ENCODE measurements around the gene ADAMTS2.

ADAMTS2 gene

DNA sequence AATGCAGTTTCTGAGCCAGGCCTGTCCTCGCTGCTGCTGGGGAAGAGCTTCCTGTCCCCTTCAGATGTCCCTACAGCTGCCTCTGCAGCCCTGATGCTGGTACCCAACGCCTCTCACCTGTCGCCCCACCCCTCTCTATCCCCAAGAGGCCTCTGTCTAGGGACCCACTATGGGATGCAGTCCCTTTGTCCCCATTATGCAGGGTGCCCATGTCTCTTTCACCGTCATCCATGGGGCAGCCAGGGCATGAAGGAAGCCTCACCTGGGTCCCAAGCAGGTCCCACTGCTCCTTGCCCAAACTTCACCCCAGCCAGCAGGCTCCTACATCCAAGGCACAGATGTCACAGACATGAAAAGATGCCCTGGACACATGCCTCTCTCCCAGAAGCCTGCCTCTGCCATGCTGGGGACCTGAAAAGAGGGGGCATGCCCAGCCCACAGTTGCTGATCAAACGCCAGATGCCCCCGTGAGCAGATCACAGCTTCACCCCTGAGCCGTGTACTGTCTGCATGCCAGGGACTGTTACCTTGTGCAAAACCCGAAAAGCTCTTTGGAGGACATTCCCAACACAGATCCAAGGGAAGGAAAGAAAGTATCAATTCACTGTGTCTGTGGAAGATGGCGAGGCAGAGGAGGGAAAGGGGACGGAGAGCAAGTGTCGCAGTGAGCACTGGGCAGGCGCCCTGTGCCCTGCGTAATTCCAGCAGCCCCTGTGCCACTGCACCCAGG is 81.0 kb downstream of the ADAMTS2 start:
- Mint-ChIP-seq H3K9me3 (no peaks in the 10 kb centered on the region), H3K27ac (no peak overlapping the region), H3K4me1 (ENCODE audit: low read depth) (no peaks in the 10 kb centered on the region), H3K27me3 (ENCODE audit: low read depth) (no peaks in the 10 kb centered on the region), H3K36me3 (ENCODE audit: low read depth) (no peaks in the 10 kb centered on the region), H3K4me3 (no peak overlapping the region)

DNA sequence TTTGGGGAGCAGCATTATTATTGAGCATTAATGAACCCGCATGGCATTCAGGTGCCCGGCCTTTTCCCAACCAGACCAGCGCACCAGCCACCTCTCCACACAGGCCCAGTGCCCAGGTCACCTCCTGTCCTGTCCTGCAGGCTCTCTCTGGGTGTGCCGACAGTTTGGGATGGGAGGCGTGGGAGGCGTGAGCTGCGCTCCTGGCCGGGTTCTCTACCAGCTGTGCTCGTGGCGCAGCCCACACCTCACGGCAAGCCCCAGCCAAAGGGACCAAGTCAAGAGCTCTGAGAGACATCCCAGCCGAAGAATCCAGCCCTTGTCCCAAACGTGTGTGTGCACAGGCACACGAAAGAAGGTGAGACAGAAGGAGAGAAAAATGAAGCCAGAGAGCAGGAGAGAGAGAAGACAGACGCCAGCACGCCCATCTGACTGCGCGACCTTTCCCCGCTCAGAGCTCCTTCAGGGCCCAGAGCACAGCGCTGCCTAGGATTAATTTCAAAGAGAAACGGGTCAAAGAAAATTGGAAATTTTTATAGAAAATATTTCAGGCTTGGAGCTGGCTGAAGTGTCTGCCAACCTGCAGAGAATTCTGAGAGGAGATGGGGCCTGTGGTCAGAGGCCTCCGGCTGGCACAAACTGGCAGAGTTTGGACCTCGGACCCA is 81.7 kb downstream of the ADAMTS2 start:
- H3K36me3 Mint-ChIP-seq (ENCODE audit: low read depth): no peaks in the 10 kb centered on the region
- no peak overlapping the region for H3K4me3 Mint-ChIP-seq
- H3K4me1 Mint-ChIP-seq (ENCODE audit: low read depth): no peaks in the 10 kb centered on the region
- no peaks in the 10 kb centered on the region for H3K9me3 Mint-ChIP-seq
- no peaks in the 10 kb centered on the region for H3K27me3 Mint-ChIP-seq (ENCODE audit: low read depth)
- H3K27ac Mint-ChIP-seq: no peak overlapping the region

DNA sequence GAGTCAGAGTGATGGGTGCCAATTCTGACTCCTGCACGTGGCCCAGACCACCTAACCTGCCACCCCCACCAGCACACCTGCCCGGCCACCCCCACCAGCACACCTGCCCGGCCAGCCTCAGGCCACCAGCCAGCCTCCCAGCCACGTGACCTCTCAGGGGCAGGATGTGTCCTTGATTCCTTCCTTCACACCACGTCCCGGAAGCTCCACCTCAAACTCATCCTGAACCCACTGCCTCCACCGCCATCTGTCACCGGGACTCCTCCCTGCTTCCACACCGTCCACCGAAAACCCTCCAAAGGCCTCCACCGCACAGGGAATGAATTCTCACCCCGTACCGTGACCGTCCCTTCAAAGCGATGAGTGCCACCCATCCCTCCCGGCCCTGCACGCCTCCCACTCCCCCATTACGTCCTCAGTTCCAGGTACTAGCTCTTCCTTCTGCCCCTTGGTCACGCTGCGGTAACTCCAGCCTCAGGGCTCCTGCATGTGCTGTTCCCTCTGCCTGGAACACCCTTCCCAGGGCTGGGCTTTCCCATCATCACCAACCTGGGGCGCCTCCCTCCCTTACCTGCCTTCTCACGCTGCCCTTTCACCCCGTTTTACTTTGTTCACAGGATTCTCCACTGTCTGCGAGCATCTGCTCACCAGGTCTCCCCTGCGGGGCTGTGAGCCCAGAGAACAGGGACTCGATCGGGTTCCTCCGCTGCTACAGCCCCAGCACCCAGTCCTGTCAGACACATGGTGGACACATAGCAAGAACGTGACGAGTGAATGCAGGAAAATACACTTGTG is 82.9 kb downstream of the ADAMTS2 start:
- H3K27ac Mint-ChIP-seq: no peak overlapping the region
- no peaks in the 10 kb centered on the region for H3K4me1 Mint-ChIP-seq (ENCODE audit: low read depth)
- H3K9me3 Mint-ChIP-seq: no peaks in the 10 kb centered on the region
- no peaks in the 10 kb centered on the region for H3K27me3 Mint-ChIP-seq (ENCODE audit: low read depth)
- H3K4me3 Mint-ChIP-seq: no peak overlapping the region
- H3K36me3 Mint-ChIP-seq (ENCODE audit: low read depth): no peaks in the 10 kb centered on the region

DNA sequence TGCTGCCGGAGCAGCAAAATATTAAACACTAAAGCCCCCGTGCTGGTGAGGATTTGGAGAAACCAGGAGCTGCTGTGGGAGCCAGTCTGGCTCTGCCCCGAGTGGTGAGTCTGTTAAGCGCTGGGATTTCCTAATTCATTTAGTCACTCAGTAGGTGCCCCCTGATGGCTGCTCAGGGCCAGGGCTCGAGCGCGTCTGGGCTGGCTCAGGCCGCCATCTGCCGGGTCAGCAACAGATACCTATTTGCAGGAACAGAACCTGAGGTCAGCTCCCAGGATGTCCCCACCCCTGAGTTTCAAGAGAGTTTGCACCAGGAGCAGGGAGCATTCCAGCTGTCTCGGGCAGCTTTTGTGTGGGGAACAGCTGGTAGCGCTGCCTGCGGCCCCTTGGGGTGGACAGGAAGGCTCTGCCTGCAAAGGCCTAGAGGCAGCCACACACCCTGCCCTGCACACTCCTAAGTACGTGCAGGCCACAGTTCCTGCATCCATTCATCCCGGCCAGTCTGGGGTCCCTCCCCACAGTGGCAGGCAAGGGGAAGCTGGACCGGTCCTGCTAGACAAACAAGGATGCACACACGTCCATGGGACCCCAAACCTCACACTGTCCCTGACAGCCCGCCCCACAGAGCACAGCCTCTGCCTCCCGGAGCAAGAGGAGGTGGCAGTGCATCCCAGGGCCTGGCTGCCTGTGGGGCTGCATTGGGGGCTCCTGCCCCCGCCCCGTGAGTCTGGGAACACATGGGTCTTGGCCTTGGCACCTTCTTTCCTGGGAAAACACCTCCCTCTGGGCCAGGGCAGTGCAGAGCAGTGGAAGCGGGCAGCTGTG is 83.7 kb downstream of the ADAMTS2 start:
- Mint-ChIP-seq H3K4me3 (no peak overlapping the region), H3K36me3 (ENCODE audit: low read depth) (no peaks in the 10 kb centered on the region), H3K27me3 (ENCODE audit: low read depth) (no peaks in the 10 kb centered on the region), H3K9me3 (no peaks in the 10 kb centered on the region), H3K27ac (no peak overlapping the region), H3K4me1 (ENCODE audit: low read depth) (no peaks in the 10 kb centered on the region)

DNA sequence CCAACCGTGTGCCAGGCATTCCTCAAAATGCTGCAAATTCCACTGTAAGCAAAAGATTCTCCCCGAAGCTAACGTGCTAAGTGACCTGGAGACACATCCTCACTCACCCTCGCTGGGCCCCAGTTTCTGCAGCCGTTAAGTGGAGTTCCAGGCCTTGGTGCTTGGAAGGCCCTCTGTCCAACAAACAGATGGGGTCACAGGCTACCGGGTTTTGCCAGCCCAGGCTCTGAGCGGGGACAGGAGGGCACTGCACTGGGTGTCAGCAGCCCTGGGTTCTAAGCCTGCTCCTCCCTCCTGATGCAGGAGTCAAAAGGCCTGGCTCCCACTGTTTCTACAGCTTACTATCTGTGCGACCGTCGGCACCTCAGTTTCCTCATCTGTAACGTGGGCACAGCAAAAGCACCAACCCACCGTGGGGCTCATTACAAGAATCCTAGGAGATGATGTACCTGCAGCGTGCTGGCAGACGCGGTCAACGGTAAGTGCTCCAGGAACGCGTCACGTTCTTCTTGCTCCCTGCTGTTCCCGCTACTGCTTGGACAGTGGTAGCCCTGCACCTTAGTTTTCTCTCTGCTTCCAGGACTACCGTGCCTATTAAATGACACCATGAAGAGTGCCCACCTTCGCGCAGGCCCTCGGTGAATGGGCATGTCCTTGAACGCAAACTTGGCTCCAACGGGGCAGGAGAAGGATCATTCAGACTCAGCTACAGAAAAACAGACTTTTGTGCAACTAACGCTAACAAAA is 84.8 kb downstream of the ADAMTS2 start:
- no peaks in the 10 kb centered on the region for H3K9me3 Mint-ChIP-seq
- H3K4me3 Mint-ChIP-seq: no peak overlapping the region
- no peaks in the 10 kb centered on the region for H3K36me3 Mint-ChIP-seq (ENCODE audit: low read depth)
- no peak overlapping the region for H3K27ac Mint-ChIP-seq
- no peaks in the 10 kb centered on the region for H3K4me1 Mint-ChIP-seq (ENCODE audit: low read depth)
- no peaks in the 10 kb centered on the region for H3K27me3 Mint-ChIP-seq (ENCODE audit: low read depth)

DNA sequence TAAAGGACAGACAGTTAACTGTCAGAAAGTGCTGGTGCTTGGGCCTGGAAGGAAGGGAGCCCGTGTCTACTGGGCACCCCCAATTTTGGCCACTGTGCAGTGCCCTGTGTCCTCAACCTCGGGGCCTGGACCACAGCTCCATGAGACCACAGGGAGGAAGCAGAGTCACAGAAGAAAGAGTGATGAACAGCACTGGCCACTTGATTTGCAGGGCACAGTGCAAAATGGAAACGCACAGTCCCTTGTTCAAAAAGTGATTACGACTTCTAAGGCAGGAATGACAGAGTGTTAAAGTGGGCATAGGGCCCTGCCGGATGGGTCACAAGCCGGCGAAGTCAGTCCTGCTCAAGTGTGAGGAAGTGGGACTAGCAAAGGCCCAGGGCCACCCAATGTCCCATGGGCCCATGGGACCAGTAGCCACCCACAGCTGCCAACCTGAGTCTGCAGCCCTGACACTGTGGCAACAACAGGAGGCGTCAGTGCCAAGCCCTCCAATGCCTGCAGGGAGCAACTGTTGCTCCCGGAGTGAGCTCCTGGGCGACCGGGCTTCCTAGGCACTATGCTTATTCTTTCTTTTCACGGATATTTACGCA is 85.4 kb downstream of the ADAMTS2 start:
- Mint-ChIP-seq H3K9me3 (no peaks in the 10 kb centered on the region), H3K4me1 (ENCODE audit: low read depth) (no peaks in the 10 kb centered on the region), H3K4me3 (no peak overlapping the region), H3K27ac (no peak overlapping the region), H3K27me3 (ENCODE audit: low read depth) (no peaks in the 10 kb centered on the region), H3K36me3 (ENCODE audit: low read depth) (no peaks in the 10 kb centered on the region)

DNA sequence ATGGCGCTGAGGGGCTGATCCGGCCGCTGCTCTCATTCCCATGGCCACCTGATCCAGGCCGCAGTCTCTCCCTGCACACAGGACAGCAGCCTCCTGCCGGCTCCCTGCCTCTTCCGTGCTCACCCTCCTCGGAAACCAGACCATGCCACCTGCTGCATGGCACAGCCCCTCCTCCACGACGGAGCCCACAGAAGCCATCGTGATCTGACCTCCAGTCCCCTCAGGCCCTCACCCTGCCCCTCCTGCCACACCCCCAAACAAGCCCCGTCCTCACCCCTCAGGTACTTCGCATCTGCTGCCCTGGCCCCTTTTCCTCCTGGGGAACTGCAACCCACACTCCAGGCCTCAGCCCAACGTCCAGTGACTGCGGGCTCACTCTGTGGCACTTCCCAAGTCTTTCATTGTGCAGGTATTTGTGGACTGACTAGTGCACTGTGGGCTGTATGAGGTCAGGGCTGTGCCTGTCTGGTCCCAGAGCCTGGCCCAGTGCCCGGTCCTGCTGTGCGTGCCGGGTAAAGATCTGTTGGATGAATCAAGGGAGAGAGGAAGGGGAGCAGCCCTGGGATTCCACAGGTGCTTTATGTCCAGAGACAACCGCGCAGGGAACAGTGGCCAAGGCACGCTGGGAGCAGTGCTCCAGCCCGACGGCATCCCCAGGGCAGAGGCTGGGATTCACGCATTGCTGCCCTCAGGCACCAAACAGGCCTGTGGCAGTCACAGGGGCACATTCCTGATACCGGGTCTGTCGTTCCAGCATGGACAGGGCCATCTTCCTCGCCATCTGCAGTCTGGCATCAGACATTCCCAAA is 86.1 kb downstream of the ADAMTS2 start:
- Mint-ChIP-seq H3K9me3 (no peaks in the 10 kb centered on the region), H3K36me3 (ENCODE audit: low read depth) (no peaks in the 10 kb centered on the region), H3K4me1 (ENCODE audit: low read depth) (no peaks in the 10 kb centered on the region), H3K27me3 (ENCODE audit: low read depth) (no peaks in the 10 kb centered on the region), H3K4me3 (no peak overlapping the region), H3K27ac (no peak overlapping the region)

DNA sequence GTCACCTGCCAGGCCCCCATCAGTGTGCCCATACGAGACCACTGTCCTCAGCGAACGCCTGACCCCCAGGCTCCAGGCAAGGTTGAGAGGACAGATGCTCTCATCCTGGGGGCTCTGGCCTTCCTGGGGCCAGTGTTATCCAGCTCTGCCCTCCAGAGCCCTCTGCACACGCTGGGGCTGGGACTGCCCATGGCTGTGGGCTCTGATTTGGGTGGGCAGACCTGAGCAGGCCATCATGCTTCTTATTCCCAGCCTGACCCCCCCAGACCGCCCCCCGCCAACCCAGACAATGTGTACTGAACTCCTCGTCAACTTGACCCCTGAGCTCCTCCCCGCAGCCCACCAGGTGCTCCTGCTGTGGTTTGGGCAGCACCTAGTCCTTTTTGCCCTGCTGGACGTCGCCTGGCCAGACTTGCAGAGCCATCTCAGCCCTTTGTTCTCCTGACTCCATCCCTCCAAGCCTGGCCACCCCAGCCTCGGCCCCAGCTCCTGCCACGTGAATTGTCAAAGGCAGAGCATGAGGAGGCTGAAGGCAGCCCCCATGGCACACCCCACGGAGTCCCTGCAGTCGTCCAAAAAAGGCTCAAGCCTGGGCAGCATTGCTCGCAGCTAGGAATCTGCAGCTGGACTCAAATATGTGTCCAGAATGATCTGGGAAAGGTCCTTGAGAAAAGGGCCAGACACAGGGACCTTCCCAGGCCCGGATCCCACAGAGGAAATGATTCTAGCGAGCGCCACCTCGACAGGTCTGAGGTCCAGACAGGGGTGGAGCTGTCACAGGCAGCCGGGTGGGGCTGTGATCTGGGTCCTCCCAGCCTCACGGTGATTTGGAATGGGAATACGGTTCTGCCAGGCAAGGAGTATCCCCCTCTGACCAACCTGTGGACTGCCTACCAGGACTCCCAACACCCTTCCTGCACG is 87.0 kb downstream of the ADAMTS2 start:
- Mint-ChIP-seq H3K4me3 (no peak overlapping the region), H3K4me1 (ENCODE audit: low read depth) (no peaks in the 10 kb centered on the region), H3K36me3 (ENCODE audit: low read depth) (no peaks in the 10 kb centered on the region), H3K27me3 (ENCODE audit: low read depth) (no peaks in the 10 kb centered on the region), H3K9me3 (no peaks in the 10 kb centered on the region), H3K27ac (no peak overlapping the region)

DNA sequence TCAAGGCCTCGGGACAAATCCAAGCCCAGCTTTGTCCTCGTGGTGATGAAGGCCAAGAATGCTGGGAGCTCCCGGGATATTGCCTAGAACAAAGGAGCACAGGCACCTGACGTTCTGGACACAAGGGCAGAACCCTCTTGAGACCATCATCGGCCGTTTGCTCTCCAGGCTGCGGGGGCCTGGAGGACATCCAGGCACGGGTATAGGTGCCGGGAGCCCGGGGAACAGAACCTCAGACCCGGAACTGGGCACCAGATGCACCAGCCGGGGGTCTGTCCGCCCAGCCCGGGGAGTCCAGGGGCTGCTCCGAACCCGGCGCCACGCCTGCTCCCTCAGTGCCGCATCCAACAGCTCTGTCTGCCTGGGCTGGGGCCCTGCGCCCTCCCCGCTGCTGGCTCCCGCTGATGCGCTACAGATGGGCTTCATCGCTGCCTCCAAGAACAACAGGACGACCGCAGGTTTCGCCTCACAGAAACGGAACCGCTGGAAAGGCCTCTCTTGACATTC is 88.0 kb downstream of the ADAMTS2 start:
- no peak overlapping the region for H3K4me3 Mint-ChIP-seq
- no peaks in the 10 kb centered on the region for H3K36me3 Mint-ChIP-seq (ENCODE audit: low read depth)
- no peaks in the 10 kb centered on the region for H3K9me3 Mint-ChIP-seq
- no peaks in the 10 kb centered on the region for H3K27me3 Mint-ChIP-seq (ENCODE audit: low read depth)
- no peaks in the 10 kb centered on the region for H3K4me1 Mint-ChIP-seq (ENCODE audit: low read depth)
- no peak overlapping the region for H3K27ac Mint-ChIP-seq

DNA sequence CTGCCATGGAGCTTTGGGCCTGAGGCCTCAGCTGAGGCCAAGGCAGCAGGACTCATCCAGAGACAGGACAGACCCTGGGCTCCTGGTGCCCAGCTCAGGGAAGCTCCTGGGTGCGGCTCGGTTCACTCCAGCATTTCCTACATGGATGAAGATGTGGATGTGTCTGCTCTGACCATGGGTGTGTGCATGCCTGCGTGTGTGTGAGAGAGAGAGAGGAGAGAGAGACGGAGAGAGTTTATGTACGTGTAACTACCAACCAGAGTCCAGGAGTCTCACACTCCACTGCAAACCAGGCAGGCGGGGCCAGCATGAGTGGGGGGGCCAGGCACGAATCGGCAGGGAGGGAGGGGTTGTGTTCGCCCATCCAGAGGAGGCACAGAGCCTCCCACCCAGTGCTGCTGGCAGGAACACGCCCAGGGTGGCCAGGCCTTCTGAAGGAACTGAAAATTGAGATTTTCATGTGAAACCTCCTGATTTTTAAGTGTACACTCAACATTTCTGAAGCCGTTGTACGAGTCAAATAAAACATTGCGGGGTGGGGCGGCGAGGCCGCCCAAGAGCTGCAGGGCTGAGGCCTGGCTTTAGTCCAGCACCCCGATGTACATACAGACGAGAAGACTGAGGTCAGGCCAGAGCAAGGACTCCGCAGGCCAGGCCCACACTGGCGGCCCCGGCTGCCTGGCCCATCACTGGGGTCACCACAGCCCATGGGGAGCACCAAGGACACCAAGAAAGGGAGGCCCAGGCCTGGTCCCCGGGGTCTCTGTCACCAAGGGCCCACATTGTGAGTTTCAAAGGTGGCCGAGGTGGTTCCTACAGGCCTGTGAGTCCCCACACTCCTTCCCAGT is 88.7 kb downstream of the ADAMTS2 start:
- H3K27me3 Mint-ChIP-seq (ENCODE audit: low read depth): no peaks in the 10 kb centered on the region
- no peaks in the 10 kb centered on the region for H3K4me1 Mint-ChIP-seq (ENCODE audit: low read depth)
- no peak overlapping the region for H3K27ac Mint-ChIP-seq
- H3K36me3 Mint-ChIP-seq (ENCODE audit: low read depth): no peaks in the 10 kb centered on the region
- no peaks in the 10 kb centered on the region for H3K9me3 Mint-ChIP-seq
- H3K4me3 Mint-ChIP-seq: no peak overlapping the region

DNA sequence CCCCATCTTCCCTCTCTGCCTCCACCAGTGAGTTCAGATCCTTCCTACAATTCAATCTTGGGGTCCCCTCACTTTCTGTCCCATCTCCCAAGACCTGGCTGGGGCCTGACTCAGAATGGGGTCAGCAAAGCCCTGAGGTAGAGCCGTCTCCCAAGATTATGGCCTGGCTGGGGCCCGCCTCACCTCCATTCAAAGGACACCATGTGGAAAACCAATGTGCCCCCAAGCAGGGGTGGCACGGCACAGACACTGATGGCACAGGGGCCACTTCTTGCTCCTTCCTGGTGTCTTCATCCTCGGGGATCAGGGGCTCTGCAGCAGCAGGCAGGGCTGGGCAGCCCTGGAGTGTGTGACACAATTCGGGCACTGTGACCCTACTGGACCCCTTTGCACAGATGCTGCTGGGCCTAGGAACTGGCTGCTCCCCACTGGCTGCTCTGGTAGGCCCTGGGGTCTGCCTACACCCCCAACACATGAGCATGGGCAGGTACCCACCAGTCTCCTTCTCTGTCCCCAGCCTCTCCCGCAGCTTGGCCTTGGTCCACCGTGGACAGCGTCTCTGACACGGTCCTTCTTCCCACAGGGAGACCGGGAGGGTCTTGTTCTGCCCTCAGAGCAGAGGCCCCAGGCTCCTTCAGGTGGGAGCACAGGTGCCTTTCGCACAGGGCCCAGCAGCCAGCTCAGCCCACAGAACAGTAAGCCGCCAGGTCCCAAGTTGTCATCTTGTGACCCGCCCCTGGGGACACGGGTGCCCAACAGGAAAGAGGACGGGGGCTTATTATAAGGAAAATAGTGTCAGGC is 89.5 kb downstream of the ADAMTS2 start:
- Mint-ChIP-seq H3K4me1 (ENCODE audit: low read depth) (no peaks in the 10 kb centered on the region), H3K9me3 (no peaks in the 10 kb centered on the region), H3K27me3 (ENCODE audit: low read depth) (no peaks in the 10 kb centered on the region), H3K4me3 (no peak overlapping the region), H3K27ac (no peak overlapping the region), H3K36me3 (ENCODE audit: low read depth) (no peaks in the 10 kb centered on the region)
